ENCODE data around the gene BTG4.

DNA sequence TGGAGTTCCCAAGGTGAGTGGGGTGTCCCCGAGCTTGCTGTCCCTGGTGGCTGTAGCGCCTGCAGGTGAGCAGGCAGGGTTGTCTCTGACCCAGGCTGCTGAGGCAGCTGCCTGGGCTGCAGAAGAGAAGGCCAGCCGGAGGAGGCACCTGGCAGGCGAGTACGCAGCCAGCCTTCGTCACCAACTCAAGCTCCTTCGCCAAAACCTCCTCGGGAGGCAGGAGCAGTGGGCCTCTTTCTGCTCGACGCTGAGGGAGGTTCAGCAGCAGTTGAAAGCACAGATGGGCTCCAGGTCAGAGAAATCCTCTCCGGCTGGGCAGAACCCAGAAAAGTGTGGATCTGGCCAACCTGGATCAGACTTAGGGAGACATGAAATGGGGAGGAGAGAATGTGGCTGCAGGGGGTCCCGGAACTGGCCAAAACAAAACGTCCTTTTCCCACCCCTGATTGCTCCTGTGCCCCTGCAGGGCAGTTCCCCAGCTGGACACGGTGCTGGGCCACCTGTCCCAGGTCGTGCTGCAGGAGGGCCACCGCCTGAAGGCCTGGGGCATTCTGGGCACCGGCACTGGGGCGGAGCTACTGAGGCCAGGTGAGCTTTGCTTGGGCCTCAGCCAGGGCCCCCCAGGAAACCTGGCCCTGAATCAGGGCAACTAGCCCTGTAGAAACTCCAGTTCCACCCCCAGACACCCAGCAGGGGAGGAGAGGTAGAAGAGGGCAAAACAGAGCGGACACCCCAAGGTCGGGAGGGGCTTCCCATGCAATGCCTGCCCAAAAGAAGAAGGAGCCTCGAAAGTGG, 56.7 kb downstream of the BTG4 start:
- TF ChIP-seq EGR1 (IDR thresholded peaks at IDR 0.05) (no peak), RAD21 (IDR thresholded peaks at IDR 0.05; ENCODE audit: low read depth) (no peak), TEAD4 (IDR thresholded peaks at IDR 0.05) (no peak), TAF1 (IDR thresholded peaks at IDR 0.05; ENCODE audit: low read depth) (no peak), EP300 (IDR thresholded peaks at IDR 0.05; ENCODE audit: borderline replicate concordance) (no peak), NFIC (IDR thresholded peaks at IDR 0.05) (0 out of 2 replicates have a peak, but pooled peaks have one; percentile 22)
- TF ChIP-seq, protein P1, sequence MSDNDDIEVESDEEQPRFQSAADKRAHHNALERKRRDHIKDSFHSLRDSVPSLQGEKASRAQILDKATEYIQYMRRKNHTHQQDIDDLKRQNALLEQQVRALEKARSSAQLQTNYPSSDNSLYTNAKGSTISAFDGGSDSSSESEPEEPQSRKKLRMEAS (IDR thresholded peaks at IDR 0.05) = no peak
